BLaER1 (cell line): ENCODE results near the gene SYNRG.

Experiments used
- H3K27ac ChIP-seq: shearing (Covaris generic); formaldehyde crosslinking; 2 replicates; pipeline ENCODE4 v1.8.1; 2022
- H3K27me3 ChIP-seq: shearing (Covaris generic); formaldehyde crosslinking; 2 replicates; pipeline ENCODE4 v1.8.1; 2022
- H3K36me3 ChIP-seq: shearing (Covaris generic); formaldehyde crosslinking; 2 replicates; pipeline ENCODE4 v1.8.1; 2022
- H3K4me1 ChIP-seq: shearing (Covaris generic); formaldehyde crosslinking; 2 replicates; pipeline ENCODE4 v1.8.1; 2022
- H3K4me2 ChIP-seq: shearing (Covaris generic); formaldehyde crosslinking; 2 replicates; pipeline ENCODE4 v1.8.1; 2022
- H3K4me3 ChIP-seq: shearing (Covaris generic); formaldehyde crosslinking; 2 replicates; pipeline ENCODE4 v1.8.1; 2022
- H3K9ac ChIP-seq: shearing (Covaris generic); formaldehyde crosslinking; 2 replicates; pipeline ENCODE4 v1.8.1; 2022
- H3K9me3 ChIP-seq: shearing (Covaris generic); formaldehyde crosslinking; 2 replicates; pipeline ENCODE4 v1.8.1; 2022
- H4K20me1 ChIP-seq: shearing (Covaris generic); formaldehyde crosslinking; 2 replicates; pipeline ENCODE4 v1.8.1; 2022
- Cebpa-rat ChIP-seq: shearing (Covaris generic); IDR thresholded peaks from 2 replicates; pipeline ENCODE4 v1.8.1; 2022

The SYNRG gene

GRCh38 chr17:37546302-37546701 is 62.9 kb downstream of the SYNRG start:
- peaks cover 87% of the 10 kb centered on the region; the same call in 1 of the 2 replicates for H4K20me1 ChIP-seq
- TF ChIP-seq Cebpa-rat, result no peak
- H3K9ac ChIP-seq, result no peak overlapping the region
- no peaks in the 10 kb centered on the region for H3K27me3 ChIP-seq
- H3K27ac ChIP-seq, result no peak overlapping the region
- H3K4me2 ChIP-seq, result no peak overlapping the region
- no peaks in the 10 kb centered on the region for H3K9me3 ChIP-seq
- peaks cover 8% of the 10 kb centered on the region; the same call in 1 of the 2 replicates for H3K4me1 ChIP-seq
- H3K4me3 ChIP-seq, result no peak overlapping the region
- H3K36me3 ChIP-seq, result peaks cover 74% of the 10 kb centered on the region

GRCh38 chr17:37545486-37545885 is 63.7 kb downstream of the SYNRG start:
- Histone ChIP-seq H3K4me1 (peaks cover 8% of the 10 kb centered on the region; the same call in 1 of the 2 replicates), H4K20me1 (peaks cover 79% of the 10 kb centered on the region; the same call in 1 of the 2 replicates), H3K27me3 (no peaks in the 10 kb centered on the region), H3K9me3 (no peaks in the 10 kb centered on the region), H3K36me3 (peaks cover 75% of the 10 kb centered on the region), H3K9ac (no peak overlapping the region), H3K27ac (no peak overlapping the region), H3K4me3 (no peak overlapping the region), H3K4me2 (no peak overlapping the region)
- TF ChIP-seq Cebpa-rat, result no peak

GRCh38 chr17:37543637-37544052 is 65.6 kb downstream of the SYNRG start:
- no peak overlapping the region for H3K4me3 ChIP-seq
- H3K4me2 ChIP-seq, result no peak overlapping the region
- H3K27ac ChIP-seq, result no peak overlapping the region
- H4K20me1 ChIP-seq, result peaks cover 61% of the 10 kb centered on the region
- H3K4me1 ChIP-seq, result no peaks in the 10 kb centered on the region
- no peak overlapping the region for H3K9ac ChIP-seq
- no peaks in the 10 kb centered on the region for H3K9me3 ChIP-seq
- no peaks in the 10 kb centered on the region for H3K27me3 ChIP-seq
- TF ChIP-seq Cebpa-rat, result no peak
- peaks cover 82% of the 10 kb centered on the region for H3K36me3 ChIP-seq

GRCh38 chr17:37541880-37542660 is 67.1 kb downstream of the SYNRG start:
- no peak overlapping the region for H3K9ac ChIP-seq
- H4K20me1 ChIP-seq, result peaks cover 45% of the 10 kb centered on the region
- H3K27me3 ChIP-seq, result no peaks in the 10 kb centered on the region
- H3K4me3 ChIP-seq, result no peak overlapping the region
- no peak overlapping the region for H3K4me2 ChIP-seq
- no peak overlapping the region for H3K27ac ChIP-seq
- no peaks in the 10 kb centered on the region for H3K4me1 ChIP-seq
- no peaks in the 10 kb centered on the region for H3K9me3 ChIP-seq
- H3K36me3 ChIP-seq, result peaks cover 83% of the 10 kb centered on the region
- no peak for TF ChIP-seq Cebpa-rat

GRCh38 chr17:37538981-37539659 is 70.1 kb downstream of the SYNRG start:
- no peak overlapping the region for H3K9ac ChIP-seq
- no peak for TF ChIP-seq Cebpa-rat
- H3K4me1 ChIP-seq, result no peaks in the 10 kb centered on the region
- H4K20me1 ChIP-seq, result peaks cover 29% of the 10 kb centered on the region
- H3K9me3 ChIP-seq, result no peaks in the 10 kb centered on the region
- no peak overlapping the region for H3K4me2 ChIP-seq
- no peaks in the 10 kb centered on the region for H3K27me3 ChIP-seq
- H3K36me3 ChIP-seq, result peaks cover 98% of the 10 kb centered on the region
- no peak overlapping the region for H3K4me3 ChIP-seq
- H3K27ac ChIP-seq, result no peak overlapping the region

- Histone ChIP-seq H3K36me3 (peaks cover 95% of the 10 kb centered on the region), H3K27ac (no peak overlapping the region), H3K4me3 (no peak overlapping the region), H3K4me1 (no peaks in the 10 kb centered on the region), H4K20me1 (peaks cover 13% of the 10 kb centered on the region; the same call in 1 of the 2 replicates), H3K4me2 (no peak overlapping the region), H3K27me3 (no peaks in the 10 kb centered on the region), H3K9me3 (no peaks in the 10 kb centered on the region), H3K9ac (no peak overlapping the region)
- no peak for TF ChIP-seq Cebpa-rat
Observed at GRCh38 chr17:37535906-37536305, 73.3 kb downstream of the SYNRG start.

- Histone ChIP-seq H3K4me1 (no peaks in the 10 kb centered on the region), H3K27me3 (no peaks in the 10 kb centered on the region), H3K36me3 (peaks cover 95% of the 10 kb centered on the region), H3K4me2 (no peak overlapping the region), H3K9ac (no peak overlapping the region), H3K4me3 (no peak overlapping the region), H3K27ac (no peak overlapping the region), H3K9me3 (no peaks in the 10 kb centered on the region), H4K20me1 (0 out of 2 replicates have a peak, but pooled peaks cover 17% of the 10 kb centered on the region)
- TF ChIP-seq Cebpa-rat, result no peak
Observed at GRCh38 chr17:37532756-37533155, 76.5 kb downstream of the SYNRG start.

GRCh38 chr17:37530420-37530819 is 78.8 kb downstream of the SYNRG start:
- Histone ChIP-seq H3K9ac (no peak overlapping the region), H3K36me3 (peaks cover 89% of the 10 kb centered on the region), H3K9me3 (no peaks in the 10 kb centered on the region), H3K27me3 (no peaks in the 10 kb centered on the region), H4K20me1 (0 out of 2 replicates have a peak, but pooled peaks cover 8% of the 10 kb centered on the region), H3K4me2 (no peak overlapping the region), H3K27ac (no peak overlapping the region), H3K4me1 (no peaks in the 10 kb centered on the region), H3K4me3 (no peak overlapping the region)
- no peak for TF ChIP-seq Cebpa-rat

- H3K9ac ChIP-seq, result no peak overlapping the region
- no peak overlapping the region for H3K4me3 ChIP-seq
- no peaks in the 10 kb centered on the region for H3K27me3 ChIP-seq
- no peak overlapping the region for H3K27ac ChIP-seq
- peaks cover 91% of the 10 kb centered on the region for H3K36me3 ChIP-seq
- no peak overlapping the region for H3K4me2 ChIP-seq
- H4K20me1 ChIP-seq, result 0 out of 2 replicates have a peak, but pooled peaks cover 5% of the 10 kb centered on the region
- no peaks in the 10 kb centered on the region for H3K9me3 ChIP-seq
- TF ChIP-seq Cebpa-rat, result no peak
- H3K4me1 ChIP-seq, result no peaks in the 10 kb centered on the region
Observed at GRCh38 chr17:37527249-37527851, 81.9 kb downstream of the SYNRG start.

- Histone ChIP-seq H3K4me3 (no peak overlapping the region), H3K36me3 (peaks cover 90% of the 10 kb centered on the region)
Observed at GRCh38 chr17:37523715-37524219, 85.5 kb downstream of the SYNRG start.

More at GRCh38 chr17:37523715-37524219, 85.5 kb downstream of the SYNRG start:
- 0 out of 2 replicates have a peak, but pooled peaks cover 5% of the 10 kb centered on the region for H4K20me1 ChIP-seq
- H3K4me1 ChIP-seq, result peaks cover 10% of the 10 kb centered on the region
- no peak overlapping the region for H3K9ac ChIP-seq
- no peak overlapping the region for H3K4me2 ChIP-seq
- no peaks in the 10 kb centered on the region for H3K9me3 ChIP-seq
- H3K27ac ChIP-seq, result no peak overlapping the region
- no peak for TF ChIP-seq Cebpa-rat
- H3K27me3 ChIP-seq, result no peaks in the 10 kb centered on the region
